IMR-90 (cell line): ENCODE measurements around the gene MCF2L. TPM values are rescaled to one million over a fixed set of nuclear protein-coding genes. Genes with fewer than 3 reads are reported as not detected.

Experiments
- ATAC-seq: fragments of 200-7000 bp; cut with Tn5 transposase; 2 replicates; pipeline ENCODE4 v1.9.1; 2020; ENCODE audit warnings: low read depth, mild to moderate bottlenecking, moderate library complexity
- BruUV-seq: library from RNA; stranded (reverse); fragments of 400-500 nt; replicated peaks from 2 replicates; lab custom pipeline; 2021; lab: Mats Ljungman, UMichigan
- CTCF ChIA-PET: fragments of 300-600 bp; formaldehyde crosslinking; extraction: SDS; loops from one replicate; lab custom pipeline; 2021; ENCODE audit warnings: antibody characterized with exemption; lab: Yijun Ruan, JAX
- POLR2A ChIA-PET: fragments of 300-600 bp; sonication (Branson Sonifier 250); formaldehyde crosslinking; loops from one replicate; lab custom pipeline; 2022; ENCODE audit warnings: antibody characterized with exemption; ENCODE audit not compliant: unreplicated experiment; lab: Charles Lee
- DNase-seq: peaks from one replicate; pipeline ENCODE4 v3.0.0; 2013
- H2AFZ ChIP-seq: replicated peaks from 2 replicates; pipeline ENCODE3; 2013; ENCODE audit warnings: low read length, mild to moderate bottlenecking; ENCODE audit not compliant: poor library complexity
- H2AK5ac ChIP-seq: 2 replicates; pipeline ENCODE4 v1.6.1; 2013; ENCODE audit warnings: low read depth, low read length, inconsistent platforms
- H2AK9ac ChIP-seq: replicated peaks from 2 replicates; pipeline ENCODE3; 2013; ENCODE audit warnings: mild to moderate bottlenecking, low read depth, low read length, moderate library complexity; ENCODE audit not compliant: poor library complexity
- H2BK120ac ChIP-seq: 2 replicates; pipeline ENCODE4 v1.6.1; 2013; ENCODE audit warnings: low read depth, low read length, inconsistent platforms
- H2BK15ac ChIP-seq: 3 replicates; pipeline ENCODE4 v1.6.1; 2013; ENCODE audit warnings: low read depth, low read length, inconsistent platforms
- H2BK20ac ChIP-seq: 2 replicates; pipeline ENCODE4 v1.6.1; 2013; ENCODE audit warnings: low read depth, mild to moderate bottlenecking, inconsistent platforms, low read length, moderate library complexity
- H2BK5ac ChIP-seq: 2 replicates; pipeline ENCODE4 v1.6.1; 2013; ENCODE audit warnings: mild to moderate bottlenecking, low read depth, low read length, inconsistent platforms; ENCODE audit not compliant: poor library complexity, severe bottlenecking
- H3K14ac ChIP-seq: replicated peaks from 2 replicates; pipeline ENCODE4 v1.6.1; 2013; ENCODE audit warnings: low read depth, low read length, inconsistent platforms
- H3K18ac ChIP-seq: 2 replicates; pipeline ENCODE4 v1.6.1; 2013; ENCODE audit warnings: low read depth, low read length, control low read depth
- H3K23ac ChIP-seq: 2 replicates; pipeline ENCODE4 v1.6.1; 2013; ENCODE audit warnings: low read depth, low read length, inconsistent platforms
- H3K27ac ChIP-seq: 2 replicates; pipeline ENCODE4 v1.5.1; 2013; ENCODE audit warnings: mild to moderate bottlenecking, control low read depth, low read length; ENCODE audit not compliant: insufficient read depth
- H3K27me3 ChIP-seq: 2 replicates; pipeline ENCODE4 v1.6.1; 2013; ENCODE audit warnings: low read length; ENCODE audit not compliant: control insufficient read depth, insufficient read depth
- H3K36me3 ChIP-seq: 2 replicates; pipeline ENCODE4 v1.6.1; 2013; ENCODE audit warnings: low read length, mixed read lengths; ENCODE audit not compliant: control insufficient read depth, insufficient read depth
- H3K4ac ChIP-seq: 2 replicates; pipeline ENCODE4 v1.6.1; 2013; ENCODE audit warnings: low read depth, low read length, inconsistent platforms
- H3K4me1 ChIP-seq: 2 replicates; pipeline ENCODE4 v1.6.1; 2013; ENCODE audit warnings: low read length, mixed read lengths; ENCODE audit not compliant: control insufficient read depth, insufficient read depth
- H3K4me2 ChIP-seq: 2 replicates; pipeline ENCODE4 v1.6.1; 2013; ENCODE audit warnings: low read depth, mild to moderate bottlenecking, control low read depth, low read length, moderate library complexity
- H3K4me3 ChIP-seq: 2 replicates; pipeline ENCODE4 v1.5.1; 2013; ENCODE audit warnings: low read depth, mild to moderate bottlenecking, control low read depth, low read length, moderate library complexity; ENCODE audit not compliant: insufficient read depth
- H3K56ac ChIP-seq: 2 replicates; pipeline ENCODE4 v1.6.1; 2013; ENCODE audit warnings: low read length, inconsistent platforms; ENCODE audit not compliant: insufficient read depth; ENCODE audit errors: extremely low read depth
- H3K79me1 ChIP-seq, 2 experiments: 2 replicates each; pipeline ENCODE4 v1.6.1; 2013; ENCODE audit warnings: low read length in 2 of 2, inconsistent platforms in 1 of 2, low read depth in 1 of 2
- H3K9ac ChIP-seq: 2 replicates; pipeline ENCODE4 v1.6.1; 2013; ENCODE audit warnings: low read depth, low read length, control low read depth
- H3K9me1 ChIP-seq: 2 replicates; pipeline ENCODE4 v1.6.1; 2013; ENCODE audit warnings: low read length, inconsistent platforms; ENCODE audit not compliant: insufficient read depth
- H3K9me3 ChIP-seq: 2 replicates; pipeline ENCODE4 v1.6.1; 2013; ENCODE audit warnings: low read length; ENCODE audit not compliant: control insufficient read depth, insufficient read depth
- H4K20me1 ChIP-seq: 2 replicates; pipeline ENCODE4 v1.6.1; 2013; ENCODE audit warnings: low read length, inconsistent platforms; ENCODE audit not compliant: insufficient read depth
- H4K5ac ChIP-seq: 2 replicates; pipeline ENCODE4 v1.6.1; 2013; ENCODE audit warnings: mild to moderate bottlenecking, low read depth, low read length, control low read depth
- H4K8ac ChIP-seq, 2 experiments: 2 replicates each; pipeline ENCODE4 v1.6.1; 2013; ENCODE audit warnings: low read depth in 2 of 2, low read length in 2 of 2, control low read depth in 1 of 2, inconsistent platforms in 1 of 2
- H4K91ac ChIP-seq: 2 replicates; pipeline ENCODE4 v1.6.1; 2013; ENCODE audit warnings: low read depth, low read length, inconsistent platforms; ENCODE audit not compliant: insufficient read depth
- BHLHE40 ChIP-seq: fragments of 150-350 bp; IDR thresholded peaks from 2 replicates; pipeline ENCODE4 v1.6.1; 2016; ENCODE audit warnings: mild to moderate bottlenecking, low read depth, low read length
- CEBPB ChIP-seq: IDR thresholded peaks from 2 replicates; pipeline ENCODE4 v1.6.1; 2012; ENCODE audit warnings: low read depth, low read length, improper control_type of control experiment
- CHD1 ChIP-seq: IDR thresholded peaks from 2 replicates; pipeline ENCODE4 v1.6.1; 2012; ENCODE audit warnings: low read depth, low read length, improper control_type of control experiment
- CTCF ChIP-seq: conservative IDR thresholded peaks from 2 replicates; pipeline ENCODE4 v1.5.1; 2012; ENCODE audit warnings: mild to moderate bottlenecking, low read depth, low read length, improper control_type of control experiment
- ELK1 ChIP-seq: fragments of 150-350 bp; IDR thresholded peaks from 2 replicates; pipeline ENCODE4 v1.6.1; 2016; ENCODE audit warnings: low read depth, mild to moderate bottlenecking, low read length, moderate library complexity, borderline replicate concordance
- MAFK ChIP-seq: IDR thresholded peaks from 2 replicates; pipeline ENCODE4 v1.6.1; 2012; ENCODE audit warnings: low read depth, low read length, improper control_type of control experiment
- MAZ ChIP-seq: IDR thresholded peaks from 2 replicates; pipeline ENCODE4 v1.6.1; 2012; ENCODE audit warnings: low read depth, mild to moderate bottlenecking, low read length, improper control_type of control experiment, moderate library complexity, borderline replicate concordance
- POLR2A ChIP-seq: IDR thresholded peaks from 2 replicates; pipeline ENCODE4 v1.6.1; 2012; ENCODE audit warnings: mild to moderate bottlenecking, low read depth, low read length
- RAD21 ChIP-seq: IDR thresholded peaks from 2 replicates; pipeline ENCODE4 v1.6.1; 2012; ENCODE audit warnings: low read length, improper control_type of control experiment
- SMC3 ChIP-seq: fragments of 150-350 bp; IDR thresholded peaks from 2 replicates; pipeline ENCODE4 v1.6.1; 2016; ENCODE audit warnings: low read depth, mild to moderate bottlenecking, antibody characterized with exemption, low read length, moderate library complexity
- USF2 ChIP-seq: fragments of 150-350 bp; IDR thresholded peaks from 2 replicates; pipeline ENCODE4 v1.6.1; 2017; ENCODE audit warnings: mild to moderate bottlenecking, antibody characterized with exemption, low read length, low read depth
- WGBS, 2 experiments: methylation state at CpG; one replicate each; pipeline versions ENCODE4 v1.1.5 to v1.1.7; 2013; ENCODE audit warnings: missing lambda C conversion rate in 2 of 2; ENCODE audit not compliant: insufficient read length in 1 of 2; ENCODE audit errors: extremely low coverage in 2 of 2; 5-methylcytosine and 5-hydroxymethylcytosine counted together
- dilution Hi-C: fragments of 300-500 bp; cut with HindIII; formaldehyde crosslinking; loops from one replicate; pipeline ENCODE4 v1.14.3; 2018; ENCODE audit warnings: low sequenced_read_pairs; ENCODE audit not compliant: unreplicated experiment
- in situ Hi-C: fragments of 300-500 bp; cut with MboI; formaldehyde crosslinking; loops from 3 replicates; pipeline ENCODE4 v1.14.3; 2019; ENCODE audit warnings: low sequenced_read_pairs, inconsistent platforms, mixed read lengths
- intact Hi-C: fragments of 100-400 bp; cut with micrococcal nuclease; formaldehyde crosslinking; loops from 2 replicates; pipeline ENCODE4 v1.10.0; 2022
- polyA plus RNA-seq, 3 experiments: library from polyadenylated mRNA; depleted of rRNA; stranded (reverse); fragments of >200 nt; gene quantifications; 2 replicates each; pipeline ENCODE4 v1.2.3, GENCODE V29; 2012; ENCODE audit warnings: low replicate concordance in 1 of 3
- total RNA-seq: library from RNA; depleted of rRNA; stranded (reverse); fragments of >200 nt; gene quantifications from 2 replicates; pipeline ENCODE4 v1.2.3, GENCODE V29; 2012

Gene MCF2L
- total and polyA plus RNA-seq, 2 of the 4 experiments (the other 2 are of a cell fraction): 0.18 TPM; not detected in 1

GRCh38 chr13:113080901-113081521 is 112.0 kb downstream of the MCF2L start:
- no peaks in the 10 kb centered on the region for H3K79me1 ChIP-seq
- no peak overlapping the region for H3K23ac ChIP-seq
- ATAC-seq (no peak), DNase-seq (no peak)
- no peak overlapping the region for H3K14ac ChIP-seq
- no peak overlapping the region for H2AK9ac ChIP-seq
- no peak overlapping the region for H2BK15ac ChIP-seq
- H3K4ac ChIP-seq: no peak overlapping the region
- ChIA-PET POLR2A (no interaction called here), CTCF (no interaction called here)
- WGBS, 2 experiments: 70% methylated on average over 15 of the region's 25 CpGs; no CpG with 5 or more reads in 1 of the 2 experiments
- peaks cover 34% of the 10 kb centered on the region for H3K27me3 ChIP-seq
- H2BK120ac ChIP-seq: no peak overlapping the region
- H2AFZ ChIP-seq: no peak overlapping the region
- no peaks in the 10 kb centered on the region for H4K20me1 ChIP-seq
- no peak overlapping the region for H2AK5ac ChIP-seq
- no peak overlapping the region for H3K4me3 ChIP-seq
- no peak overlapping the region for H3K18ac ChIP-seq
- no peaks in the 10 kb centered on the region; the same call in 1 of the 2 replicates for H3K4me1 ChIP-seq
- H3K36me3 ChIP-seq: no peaks in the 10 kb centered on the region
- no peak overlapping the region for H2BK5ac ChIP-seq
- no peak overlapping the region for H3K9ac ChIP-seq
- no peak overlapping the region for H3K56ac ChIP-seq
- BruUV-seq: no TSS peak
- dilution Hi-C loops: no loop called here
- H3K9me3 ChIP-seq: no peaks in the 10 kb centered on the region; the same call in 1 of the 2 replicates
- no peak overlapping the region for H4K91ac ChIP-seq
- H4K5ac ChIP-seq: no peak overlapping the region
- intact Hi-C loops: no loop called here
- no peak overlapping the region for H3K4me2 ChIP-seq
- in situ Hi-C loops: no loop called here
- H3K27ac ChIP-seq: no peak overlapping the region
- no peak overlapping the region for H2BK20ac ChIP-seq
- H4K8ac ChIP-seq: no peak overlapping the region
- H3K9me1 ChIP-seq: no peaks in the 10 kb centered on the region
- TF ChIP-seq CHD1 (no peak), MAZ (no peak), ELK1 (no peak), CEBPB (no peak), POLR2A (no peak), MAFK (no peak), CTCF (no peak), BHLHE40 (no peak), RAD21 (no peak), SMC3 (no peak), USF2 (no peak)
